Amniotic epithelial cell (primary cell): ENCODE measurements around the gene BMP8A.
"Not testable (repeated sequence)": the region's sequence is repeated elsewhere in the genome, so short reads cannot be mapped to it uniquely, and the experiment has no call there.

Experiments
- DNase-seq: peaks from one replicate; pipeline ENCODE4 v3.0.0-alpha.2; 2010; ENCODE audit warnings: low read depth

BMP8A gene

GRCh38 chr1:39507230-39507928, 15.9 kb downstream of the BMP8A start:
- DNase-seq = no peak

DNA sequence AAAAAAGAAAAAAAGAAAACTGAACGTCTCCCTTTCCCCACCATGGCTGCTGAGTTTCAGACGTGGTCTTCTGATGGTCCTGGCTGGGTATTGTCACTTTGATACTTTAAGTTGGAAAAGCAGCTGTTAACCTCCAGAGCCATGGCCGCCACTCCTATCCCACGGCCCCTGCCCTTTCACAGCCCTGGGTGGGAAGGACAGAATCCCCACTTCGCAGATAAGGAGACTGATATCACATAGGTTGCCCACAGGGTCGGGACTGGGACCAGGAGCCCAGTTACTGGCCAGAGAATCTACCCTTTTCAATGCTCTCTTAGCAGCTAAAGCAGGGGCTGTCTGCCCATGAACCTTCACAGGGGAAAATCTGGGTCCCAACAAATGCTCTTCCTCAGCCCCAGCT, 16.8 kb downstream of the BMP8A start:
- DNase-seq = no peak

DNA sequence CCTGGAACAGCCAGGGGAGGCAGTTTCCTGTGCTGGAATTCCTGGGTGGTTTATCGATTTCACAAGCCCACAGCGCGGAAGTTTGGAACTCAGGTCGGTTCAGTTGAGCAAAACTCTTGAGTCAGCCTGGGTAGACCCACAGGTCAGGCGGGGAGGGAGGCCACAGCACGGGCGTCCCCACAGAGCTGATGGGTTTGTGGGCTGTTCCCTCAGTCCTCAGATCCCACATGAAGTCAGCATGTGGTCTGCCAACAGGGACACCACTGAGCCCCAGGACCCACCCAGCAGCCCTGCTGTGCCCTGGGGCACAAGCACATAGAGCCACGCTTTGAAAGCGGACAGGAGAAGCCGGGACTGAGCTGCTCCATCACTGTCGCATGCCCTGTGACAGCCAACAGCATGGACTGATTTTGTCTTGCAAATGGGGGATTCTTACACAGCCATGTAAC, 17.4 kb downstream of the BMP8A start:
- peak; percentile 69 for DNase-seq

DNA sequence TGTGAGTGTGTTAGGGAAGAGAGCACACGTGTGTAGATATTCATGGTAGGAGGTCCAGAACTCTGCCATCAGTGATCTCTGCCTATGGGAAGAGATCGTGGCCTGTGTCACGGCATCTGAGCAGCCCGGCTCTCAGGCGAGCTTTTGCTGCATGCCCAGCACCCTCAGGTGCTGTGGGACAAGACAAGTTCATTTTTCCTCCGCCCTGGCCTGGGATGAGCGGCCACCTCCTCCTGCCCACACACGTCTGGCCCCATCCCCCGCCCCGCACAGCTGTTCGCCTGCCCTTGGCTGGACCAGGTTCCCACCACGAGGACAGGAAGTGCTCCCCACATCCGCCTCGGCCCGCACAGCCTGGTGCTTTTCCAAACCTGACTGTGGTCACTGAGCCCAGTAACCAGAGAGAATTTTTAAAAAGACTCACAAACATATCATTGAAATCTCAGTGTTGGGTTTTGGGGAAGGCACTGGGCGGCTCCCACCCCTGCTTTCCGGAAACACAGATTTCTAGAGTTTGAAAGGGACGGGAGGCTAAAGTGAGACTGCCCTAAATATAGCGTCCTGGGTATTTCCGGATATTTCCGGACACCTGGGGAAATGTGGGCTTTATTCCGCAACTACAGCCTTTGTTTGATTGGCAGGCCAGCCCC, 18.0 kb downstream of the BMP8A start:
- no peak for DNase-seq

- DNase-seq = not testable (repeated sequence)
Measured at GRCh38 chr1:39510570-39511186, 19.2 kb downstream of the BMP8A start.

DNA sequence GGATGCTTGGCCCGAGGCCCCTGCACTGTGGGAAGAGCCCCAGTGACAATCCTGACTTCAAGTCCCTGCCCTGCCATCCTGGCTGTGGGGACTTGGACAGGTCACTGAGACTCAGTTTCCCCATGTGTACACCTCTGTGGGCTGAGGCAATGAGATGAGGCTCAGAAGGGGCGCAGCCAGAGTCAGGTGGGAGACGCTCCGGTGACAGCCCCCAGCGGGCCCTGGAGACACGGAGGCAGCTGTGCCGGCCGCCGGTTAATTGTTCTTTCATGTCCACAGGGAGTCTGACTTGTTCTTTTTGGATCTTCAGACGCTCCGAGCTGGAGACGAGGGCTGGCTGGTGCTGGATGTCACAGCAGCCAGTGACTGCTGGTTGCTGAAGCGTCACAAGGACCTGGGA, 20.0 kb downstream of the BMP8A start:
- DNase-seq = not testable (repeated sequence)

DNA sequence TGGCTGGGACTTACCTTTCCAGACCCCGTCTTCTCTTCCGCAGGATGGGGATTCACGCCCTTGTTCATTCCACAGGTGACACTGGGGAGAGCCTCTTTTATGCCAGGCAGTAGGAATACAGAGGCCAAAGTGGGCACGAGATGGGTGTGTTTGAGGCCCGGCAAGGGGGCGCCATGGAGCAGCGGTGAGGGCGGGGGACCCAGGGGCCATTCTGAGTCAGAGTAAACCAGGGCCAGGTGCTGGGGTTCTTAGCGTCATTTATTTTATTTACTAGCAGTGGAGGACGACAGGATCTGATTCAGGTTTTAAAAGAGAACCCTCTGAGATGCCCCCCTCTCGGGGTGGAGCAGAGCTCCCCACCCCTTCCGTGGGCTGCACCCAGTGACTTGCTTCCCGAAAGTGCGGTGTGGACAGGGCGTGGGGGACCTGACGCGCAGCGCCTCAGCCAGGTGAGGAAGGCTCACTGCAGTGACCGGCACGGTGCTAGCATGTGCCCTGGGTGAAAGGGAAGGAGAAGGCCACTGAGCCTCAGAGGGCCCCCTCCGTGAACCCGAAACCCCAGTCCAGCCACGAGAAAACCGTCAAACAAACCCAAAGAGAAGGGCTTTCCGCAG, 20.9 kb downstream of the BMP8A start:
- not testable (repeated sequence) for DNase-seq

DNA sequence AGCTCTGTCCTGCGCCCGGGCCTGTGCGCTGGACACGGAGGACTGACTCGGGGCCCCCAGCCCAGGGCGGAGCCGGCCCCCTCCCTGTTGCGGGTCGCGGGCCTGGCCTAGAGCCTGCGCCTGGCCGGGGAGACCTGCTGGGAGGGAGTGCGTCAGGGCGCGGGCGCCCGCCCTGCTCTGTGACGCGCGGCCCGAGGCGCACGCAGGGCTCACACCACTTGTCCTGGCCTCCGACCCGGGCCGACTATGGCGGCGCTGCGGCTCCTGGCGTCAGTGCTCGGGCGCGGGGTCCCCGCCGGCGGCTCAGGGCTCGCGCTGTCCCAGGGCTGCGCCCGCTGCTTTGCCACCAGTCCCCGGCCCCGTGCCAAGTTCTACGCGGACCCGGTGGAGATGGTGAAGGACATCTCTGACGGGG, 23.3 kb downstream of the BMP8A start:
- DNase-seq = not testable (repeated sequence)

DNA sequence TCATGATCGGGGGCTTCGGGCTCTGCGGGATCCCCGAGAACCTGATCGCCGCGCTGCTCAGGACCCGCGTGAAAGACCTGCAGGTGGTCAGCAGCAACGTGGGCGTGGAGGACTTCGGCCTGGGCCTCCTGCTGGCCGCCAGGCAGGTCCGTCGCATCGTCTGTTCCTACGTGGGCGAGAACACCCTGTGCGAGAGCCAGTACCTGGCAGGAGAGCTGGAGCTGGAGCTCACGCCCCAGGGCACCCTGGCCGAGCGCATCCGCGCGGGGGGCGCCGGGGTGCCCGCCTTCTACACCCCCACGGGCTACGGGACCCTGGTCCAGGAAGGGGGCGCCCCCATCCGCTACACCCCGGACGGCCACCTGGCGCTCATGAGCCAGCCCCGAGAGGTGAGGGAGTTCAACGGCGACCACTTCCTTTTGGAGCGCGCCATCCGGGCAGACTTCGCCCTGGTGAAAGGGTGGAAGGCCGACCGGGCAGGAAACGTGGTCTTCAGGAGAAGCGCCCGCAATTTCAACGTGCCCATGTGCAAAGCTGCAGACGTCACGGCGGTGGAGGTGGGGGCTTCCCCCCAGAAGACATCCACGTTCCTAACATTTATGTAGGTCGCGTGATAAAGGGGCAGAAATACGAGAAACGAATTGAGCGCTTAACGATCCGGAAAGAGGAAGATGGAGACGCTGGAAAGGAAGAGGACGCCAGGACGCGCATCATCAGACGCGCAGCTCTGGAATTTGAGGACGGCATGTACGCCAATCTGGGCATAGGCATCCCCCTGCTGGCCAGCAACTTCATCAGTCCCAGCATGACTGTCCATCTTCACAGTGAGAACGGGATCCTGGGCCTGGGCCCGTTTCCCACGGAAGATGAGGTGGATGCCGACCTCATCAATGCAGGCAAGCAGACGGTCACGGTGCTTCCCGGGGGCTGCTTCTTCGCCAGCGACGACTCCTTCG, 24.0 kb downstream of the BMP8A start:
- DNase-seq = peak; percentile 20

- DNase-seq = not testable (repeated sequence)
Measured at GRCh38 chr1:39516841-39517240, 25.4 kb downstream of the BMP8A start.

DNA sequence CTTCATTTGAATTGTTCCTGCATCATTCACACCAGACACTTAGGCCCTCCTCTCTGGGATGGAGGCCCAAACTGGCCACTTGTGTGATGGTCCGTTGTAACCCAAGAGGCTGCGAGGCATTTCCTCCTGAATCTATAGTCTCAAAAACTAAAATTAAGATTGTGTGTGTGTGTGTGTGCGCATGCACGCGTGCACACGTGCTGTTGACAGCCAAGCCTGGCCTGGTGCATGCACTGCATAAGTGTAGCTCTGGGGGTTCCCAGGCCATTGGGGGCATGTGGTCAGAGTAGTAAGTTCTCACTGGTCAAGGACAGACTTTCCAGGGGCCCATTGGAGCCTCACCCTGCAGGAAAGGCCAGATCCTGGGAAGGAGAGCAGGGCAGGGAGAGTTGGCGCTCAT, 26.5 kb downstream of the BMP8A start:
- not testable (repeated sequence) for DNase-seq

GRCh38 chr1:39519376-39519775, 27.9 kb downstream of the BMP8A start:
- DNase-seq = not testable (repeated sequence)

DNA sequence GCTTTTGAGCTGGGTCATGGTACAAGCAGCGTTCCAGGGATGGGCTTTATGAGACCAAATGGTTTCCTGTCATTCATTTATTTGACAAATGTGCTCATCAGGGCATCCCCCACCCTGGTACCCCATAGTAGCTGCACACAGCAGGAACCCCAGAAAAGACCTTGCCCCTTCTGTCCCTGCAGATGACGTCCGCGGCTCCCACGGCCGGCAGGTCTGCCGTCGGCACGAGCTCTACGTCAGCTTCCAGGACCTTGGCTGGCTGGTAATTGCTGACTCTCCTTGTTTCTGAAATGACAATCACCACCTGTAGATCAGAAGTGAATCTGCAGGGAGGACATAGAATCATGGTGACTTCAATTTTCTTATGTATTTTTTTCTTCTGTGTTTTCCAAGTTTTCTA, 30.8 kb downstream of the BMP8A start:
- not testable (repeated sequence) for DNase-seq

- DNase-seq = no peak
Measured at GRCh38 chr1:39522661-39523567, 31.5 kb downstream of the BMP8A start.

- no peak for DNase-seq
Measured at GRCh38 chr1:39524171-39524570, 32.7 kb downstream of the BMP8A start.

- DNase-seq = no peak
Measured at GRCh38 chr1:39524591-39525365, 33.3 kb downstream of the BMP8A start.

DNA sequence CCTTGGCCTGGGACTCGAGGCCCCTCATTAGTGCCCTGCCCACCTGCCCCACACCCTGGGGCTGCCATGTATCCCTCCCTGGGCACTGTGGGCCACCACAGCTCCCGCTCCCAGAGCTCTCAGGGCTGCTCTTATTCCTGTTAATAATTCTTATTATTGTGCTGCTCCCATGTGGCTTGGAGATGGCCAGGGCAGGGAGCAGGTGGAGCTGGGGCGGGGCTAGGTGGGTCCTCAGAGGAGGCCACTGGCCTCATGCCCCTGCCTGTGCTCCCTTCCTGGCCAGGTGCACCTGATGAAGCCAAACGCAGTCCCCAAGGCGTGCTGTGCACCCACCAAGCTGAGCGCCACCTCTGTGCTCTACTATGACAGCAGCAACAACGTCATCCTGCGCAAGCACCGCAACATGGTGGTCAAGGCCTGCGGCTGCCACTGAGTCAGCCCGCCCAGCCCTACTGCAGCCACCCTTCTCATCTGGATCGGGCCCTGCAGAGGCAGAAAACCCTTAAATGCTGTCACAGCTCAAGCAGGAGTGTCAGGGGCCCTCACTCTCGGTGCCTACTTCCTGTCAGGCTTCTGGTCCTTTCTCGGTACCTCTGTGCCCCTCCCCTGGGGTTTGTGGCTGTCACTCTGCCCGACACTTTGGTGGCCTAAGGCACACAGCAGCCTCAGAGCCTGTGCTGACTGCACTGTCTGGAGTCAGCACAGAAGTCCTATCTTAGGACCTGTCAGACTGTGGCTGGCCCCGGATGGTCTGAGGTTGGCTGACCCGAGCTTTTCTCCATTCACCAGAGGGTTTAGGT, 34.1 kb downstream of the BMP8A start:
- no peak for DNase-seq

DNA sequence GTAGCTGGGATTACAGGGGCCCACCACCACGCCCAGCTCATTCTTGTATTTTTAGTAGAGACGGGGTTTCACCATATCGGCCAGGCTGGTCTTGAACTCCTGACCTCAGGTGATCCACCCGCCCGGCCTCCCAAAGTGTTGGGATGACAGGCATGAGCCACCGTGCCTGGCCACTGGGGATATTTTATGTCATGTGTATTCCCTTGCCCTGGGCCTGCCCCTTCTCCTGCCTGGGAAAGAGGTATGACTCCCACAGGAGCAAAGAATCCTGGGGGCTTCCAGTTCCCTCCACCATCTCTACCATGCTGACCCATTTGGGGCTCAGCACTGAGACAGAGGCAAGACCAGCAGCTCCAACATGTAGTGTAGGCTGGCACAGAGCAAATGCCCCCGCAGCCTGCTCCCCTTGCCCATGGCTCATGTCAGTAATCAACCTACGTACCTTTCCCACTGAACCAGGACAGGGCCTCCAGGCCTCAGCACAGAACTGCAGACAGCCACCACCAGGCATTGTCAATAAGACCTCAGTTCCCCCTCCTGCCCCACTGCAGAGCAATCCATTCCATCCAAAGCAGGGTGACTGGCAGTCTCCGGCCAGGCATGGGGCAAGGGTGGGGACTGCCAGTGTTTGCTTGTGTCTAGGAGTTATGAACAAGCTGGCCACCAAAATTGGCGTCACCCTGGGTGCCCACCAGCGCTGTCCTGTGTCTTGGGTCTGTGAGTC, 35.2 kb downstream of the BMP8A start:
- no peak for DNase-seq
